Peyer's patch (tissue), 4 donors: ENCODE measurements around the gene FAM163A.

ENCODE experiments used
- POLR2A ChIP-seq, 2 donors: fragments of 450-650 bp; IDR thresholded peaks; one replicate each; pipeline ENCODE4 v1.5.1; 2017; ENCODE audit warnings: antibody characterized with exemption in 2 of 2, mild to moderate bottlenecking in 2 of 2, moderate library complexity in 2 of 2
- TF ChIP-seq, protein P1 (sequence below), 6 experiments: fragments of 450-650 bp in 4 of 6; fragments of 200-600 bp in 2 of 6; sonication (generic) in 1 of 6; IDR thresholded peaks; one replicate each; pipeline ENCODE4 v1.5.1; 2017 to 2019; ENCODE audit warnings: antibody characterized with exemption in 6 of 6, mild to moderate bottlenecking in 3 of 6, moderate library complexity in 1 of 6

DNA sequence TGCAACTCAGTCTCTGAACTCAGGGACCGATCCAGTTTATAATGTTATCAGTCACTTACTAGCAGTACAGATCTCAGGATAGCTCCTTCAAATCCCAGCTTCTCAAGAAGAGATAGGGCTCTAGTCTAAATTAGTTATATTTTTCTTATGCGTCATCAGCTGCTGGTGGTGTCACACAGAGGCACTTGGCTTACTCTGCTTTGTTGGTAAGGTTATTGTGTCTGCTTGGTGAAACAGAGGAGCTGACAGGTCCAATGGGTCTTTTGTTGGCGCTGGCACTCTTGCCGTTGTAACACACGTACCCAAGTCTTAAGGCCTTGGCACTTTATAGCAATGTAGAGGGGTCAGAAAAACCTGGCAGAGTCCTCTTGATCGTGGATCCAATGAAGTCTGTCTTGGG is 122.3 kb downstream of the FAM163A start:
- TF ChIP-seq, protein P1, sequence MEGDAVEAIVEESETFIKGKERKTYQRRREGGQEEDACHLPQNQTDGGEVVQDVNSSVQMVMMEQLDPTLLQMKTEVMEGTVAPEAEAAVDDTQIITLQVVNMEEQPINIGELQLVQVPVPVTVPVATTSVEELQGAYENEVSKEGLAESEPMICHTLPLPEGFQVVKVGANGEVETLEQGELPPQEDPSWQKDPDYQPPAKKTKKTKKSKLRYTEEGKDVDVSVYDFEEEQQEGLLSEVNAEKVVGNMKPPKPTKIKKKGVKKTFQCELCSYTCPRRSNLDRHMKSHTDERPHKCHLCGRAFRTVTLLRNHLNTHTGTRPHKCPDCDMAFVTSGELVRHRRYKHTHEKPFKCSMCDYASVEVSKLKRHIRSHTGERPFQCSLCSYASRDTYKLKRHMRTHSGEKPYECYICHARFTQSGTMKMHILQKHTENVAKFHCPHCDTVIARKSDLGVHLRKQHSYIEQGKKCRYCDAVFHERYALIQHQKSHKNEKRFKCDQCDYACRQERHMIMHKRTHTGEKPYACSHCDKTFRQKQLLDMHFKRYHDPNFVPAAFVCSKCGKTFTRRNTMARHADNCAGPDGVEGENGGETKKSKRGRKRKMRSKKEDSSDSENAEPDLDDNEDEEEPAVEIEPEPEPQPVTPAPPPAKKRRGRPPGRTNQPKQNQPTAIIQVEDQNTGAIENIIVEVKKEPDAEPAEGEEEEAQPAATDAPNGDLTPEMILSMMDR (IDR thresholded peaks at IDR 0.05), result no peak
- TF ChIP-seq POLR2A (IDR thresholded peaks at IDR 0.05), result no peak
